Endodermal cell (in vitro differentiated cells): ENCODE data around the gene PDK2. TPM values are rescaled to one million over a fixed set of nuclear protein-coding genes. Genes with fewer than 3 reads are reported as not detected.

Experiments used
- DNase-seq: peaks from one replicate; pipeline ENCODE4 v3.0.0-alpha.2; 2017
- H3K27ac ChIP-seq: 2 replicates; pipeline ENCODE4 v1.5.1; 2013; ENCODE audit warnings: mild to moderate bottlenecking, low read depth, low read length, moderate library complexity
- H3K27me3 ChIP-seq: 2 replicates; pipeline ENCODE4 v1.6.1; 2013; ENCODE audit warnings: mild to moderate bottlenecking, low read length, moderate library complexity; ENCODE audit not compliant: insufficient read depth, control insufficient read depth, poor library complexity, severe bottlenecking
- H3K36me3 ChIP-seq: 2 replicates; pipeline ENCODE4 v1.7.0; 2013; ENCODE audit warnings: mild to moderate bottlenecking, low read length, moderate library complexity; ENCODE audit not compliant: control insufficient read depth, insufficient read depth
- H3K4me1 ChIP-seq: one replicate; pipeline ENCODE4 v1.7.0; 2013; ENCODE audit warnings: low read length; ENCODE audit not compliant: control insufficient read depth, insufficient read depth
- H3K4me3 ChIP-seq: 2 replicates; pipeline ENCODE4 v1.5.1; 2013; ENCODE audit warnings: mild to moderate bottlenecking, low read length, moderate library complexity
- H3K9ac ChIP-seq: 2 replicates; pipeline ENCODE4 v1.6.1; 2013; ENCODE audit warnings: mild to moderate bottlenecking, low read length, moderate library complexity; ENCODE audit not compliant: poor library complexity, severe bottlenecking; ENCODE audit errors: extremely low read depth
- H3K9me3 ChIP-seq: 2 replicates; pipeline ENCODE4 v1.6.1; 2013; ENCODE audit warnings: mild to moderate bottlenecking, low read length, moderate library complexity; ENCODE audit not compliant: control insufficient read depth
- H3K27ac Mint-ChIP-seq: 2 replicates; pipeline ENCODE4 v1.8.0; 2020; ENCODE audit warnings: mixed read lengths
- H3K27me3 Mint-ChIP-seq: 2 replicates; pipeline ENCODE4 v1.8.0; 2021; ENCODE audit warnings: mild to moderate bottlenecking, mixed read lengths; ENCODE audit not compliant: insufficient read depth
- H3K36me3 Mint-ChIP-seq: 2 replicates; pipeline ENCODE4 v1.8.0; 2020; ENCODE audit warnings: low read depth, mixed read lengths
- H3K4me1 Mint-ChIP-seq: 2 replicates; pipeline ENCODE4 v1.8.0; 2020; ENCODE audit warnings: mixed read lengths
- H3K4me3 Mint-ChIP-seq: 2 replicates; pipeline ENCODE4 v1.8.0; 2020; ENCODE audit warnings: mild to moderate bottlenecking, moderate library complexity, mixed read lengths
- H3K9me3 Mint-ChIP-seq: 2 replicates; pipeline ENCODE4 v1.8.0; 2020; ENCODE audit warnings: mild to moderate bottlenecking, mixed read lengths
- WGBS, 2 experiments: methylation state at CpG; one replicate each; pipeline versions ENCODE4 v1.1.5 to v1.1.7; 2013; ENCODE audit warnings: missing lambda C conversion rate in 2 of 2, mixed read lengths in 1 of 2; ENCODE audit not compliant: insufficient coverage in 1 of 2, insufficient read length in 1 of 2; 5-methylcytosine and 5-hydroxymethylcytosine counted together
- total RNA-seq, 2 donors: library from RNA; stranded (reverse); fragmentation: NEBNext Ultra II Directional in 1 of 2; extraction: Animal tissue kit (Norgen Biotek cat#: 25700) in 1 of 2; gene quantifications; 2 replicates in 1 of 2; 3 replicates in 1 of 2; pipeline ENCODE4 v1.2.1, GENCODE V29; 2021
- TF ChIP-seq, protein P1 (sequence below): fragments of 200-600 bp; sonication (generic); conservative IDR thresholded peaks from 2 replicates; pipeline ENCODE4 v1.5.0; 2021; ENCODE audit warnings: antibody characterized with exemption, mild to moderate bottlenecking

Gene PDK2
- total RNA-seq, 2 donors from 2014 or later = 23.0 to 24.2 TPM

DNA sequence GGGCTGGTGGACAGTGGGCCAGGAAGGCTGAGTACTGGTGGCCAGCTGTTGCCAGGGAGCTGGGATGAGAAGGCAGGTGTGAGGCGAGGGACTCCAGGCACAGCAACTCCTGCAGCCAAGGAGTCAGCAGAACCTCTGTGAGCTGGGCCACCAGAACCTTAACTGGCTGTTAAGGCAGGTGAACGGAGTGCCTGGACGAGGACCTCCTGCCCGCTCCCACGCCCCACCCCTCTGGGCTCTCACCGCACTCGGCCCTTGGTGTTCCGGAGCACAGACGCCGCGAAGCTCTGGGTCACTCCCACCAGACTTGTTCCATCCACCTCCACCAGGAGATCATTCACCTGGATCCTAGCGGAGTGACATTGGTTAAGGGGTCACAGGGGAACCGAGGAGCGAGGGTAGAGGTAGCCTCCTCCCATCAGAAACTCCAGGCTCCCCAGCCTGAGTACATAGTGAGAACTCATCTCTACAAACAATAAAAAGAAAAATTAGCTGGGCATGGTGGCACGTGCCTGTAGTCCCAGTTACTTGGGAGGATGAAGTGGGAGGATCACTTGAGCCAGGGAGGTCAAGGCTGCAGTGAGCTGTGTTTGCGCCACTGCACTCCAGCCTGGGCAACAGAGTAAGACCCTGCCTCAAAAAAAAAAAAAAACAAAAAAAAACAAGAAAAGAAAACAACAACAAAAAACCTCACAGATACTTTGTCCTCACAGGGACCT is 46.0 kb downstream of the PDK2 start:
- 97 to 100% methylated on average over 2 to 16 of the region's 16 CpGs for WGBS, 2 experiments
- H3K4me3 ChIP-seq = no peak overlapping the region
- no peaks in the 10 kb centered on the region for H3K27me3 Mint-ChIP-seq
- H3K27ac Mint-ChIP-seq = no peak overlapping the region
- H3K9ac ChIP-seq = no peak overlapping the region
- H3K9me3 Mint-ChIP-seq = no peaks in the 10 kb centered on the region
- TF ChIP-seq, protein P1, sequence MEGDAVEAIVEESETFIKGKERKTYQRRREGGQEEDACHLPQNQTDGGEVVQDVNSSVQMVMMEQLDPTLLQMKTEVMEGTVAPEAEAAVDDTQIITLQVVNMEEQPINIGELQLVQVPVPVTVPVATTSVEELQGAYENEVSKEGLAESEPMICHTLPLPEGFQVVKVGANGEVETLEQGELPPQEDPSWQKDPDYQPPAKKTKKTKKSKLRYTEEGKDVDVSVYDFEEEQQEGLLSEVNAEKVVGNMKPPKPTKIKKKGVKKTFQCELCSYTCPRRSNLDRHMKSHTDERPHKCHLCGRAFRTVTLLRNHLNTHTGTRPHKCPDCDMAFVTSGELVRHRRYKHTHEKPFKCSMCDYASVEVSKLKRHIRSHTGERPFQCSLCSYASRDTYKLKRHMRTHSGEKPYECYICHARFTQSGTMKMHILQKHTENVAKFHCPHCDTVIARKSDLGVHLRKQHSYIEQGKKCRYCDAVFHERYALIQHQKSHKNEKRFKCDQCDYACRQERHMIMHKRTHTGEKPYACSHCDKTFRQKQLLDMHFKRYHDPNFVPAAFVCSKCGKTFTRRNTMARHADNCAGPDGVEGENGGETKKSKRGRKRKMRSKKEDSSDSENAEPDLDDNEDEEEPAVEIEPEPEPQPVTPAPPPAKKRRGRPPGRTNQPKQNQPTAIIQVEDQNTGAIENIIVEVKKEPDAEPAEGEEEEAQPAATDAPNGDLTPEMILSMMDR = no peak
- H3K4me1 Mint-ChIP-seq = peaks cover 1% of the 10 kb centered on the region
- H3K27ac ChIP-seq = no peak overlapping the region
- peaks cover 83% of the 10 kb centered on the region for H3K36me3 Mint-ChIP-seq
- DNase-seq = no peak
- H3K36me3 ChIP-seq = peaks cover 70% of the 10 kb centered on the region
- H3K4me3 Mint-ChIP-seq = no peak overlapping the region
- H3K9me3 ChIP-seq = no peaks in the 10 kb centered on the region
- H3K4me1 ChIP-seq = peaks cover 3% of the 10 kb centered on the region
- H3K27me3 ChIP-seq = no peaks in the 10 kb centered on the region

DNA sequence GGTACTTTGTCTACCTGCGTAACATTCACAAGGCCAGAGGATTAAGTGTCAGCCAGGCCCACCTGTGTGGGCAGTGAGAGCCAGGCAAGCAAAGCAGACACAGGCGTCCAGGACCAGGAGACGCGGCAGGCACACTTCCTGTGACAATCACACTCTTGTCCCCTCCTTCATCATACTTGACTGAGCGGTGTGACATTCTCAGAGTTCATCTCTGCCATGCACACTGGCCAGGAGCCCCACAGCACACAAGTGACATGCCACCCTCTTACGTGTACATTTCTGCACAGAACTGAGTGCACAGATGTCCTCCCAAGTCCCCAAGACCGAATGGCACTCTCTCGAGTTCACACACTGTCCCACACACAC is 46.6 kb downstream of the PDK2 start:
- H3K36me3 ChIP-seq = peaks cover 68% of the 10 kb centered on the region
- H3K27ac ChIP-seq = no peak overlapping the region
- no peaks in the 10 kb centered on the region for H3K27me3 ChIP-seq
- Mint-ChIP-seq H3K9me3 (no peaks in the 10 kb centered on the region), H3K36me3 (peaks cover 78% of the 10 kb centered on the region), H3K27me3 (no peaks in the 10 kb centered on the region), H3K4me3 (no peak overlapping the region), H3K4me1 (peaks cover 1% of the 10 kb centered on the region), H3K27ac (no peak overlapping the region)
- 92 to 96% methylated on average over 7 to 8 of the region's 8 CpGs for WGBS, 2 experiments
- peaks cover 3% of the 10 kb centered on the region for H3K4me1 ChIP-seq
- H3K9ac ChIP-seq = no peak overlapping the region
- H3K9me3 ChIP-seq = no peaks in the 10 kb centered on the region
- DNase-seq = no peak
- no peak overlapping the region for H3K4me3 ChIP-seq
- TF ChIP-seq, protein P1 = no peak

DNA sequence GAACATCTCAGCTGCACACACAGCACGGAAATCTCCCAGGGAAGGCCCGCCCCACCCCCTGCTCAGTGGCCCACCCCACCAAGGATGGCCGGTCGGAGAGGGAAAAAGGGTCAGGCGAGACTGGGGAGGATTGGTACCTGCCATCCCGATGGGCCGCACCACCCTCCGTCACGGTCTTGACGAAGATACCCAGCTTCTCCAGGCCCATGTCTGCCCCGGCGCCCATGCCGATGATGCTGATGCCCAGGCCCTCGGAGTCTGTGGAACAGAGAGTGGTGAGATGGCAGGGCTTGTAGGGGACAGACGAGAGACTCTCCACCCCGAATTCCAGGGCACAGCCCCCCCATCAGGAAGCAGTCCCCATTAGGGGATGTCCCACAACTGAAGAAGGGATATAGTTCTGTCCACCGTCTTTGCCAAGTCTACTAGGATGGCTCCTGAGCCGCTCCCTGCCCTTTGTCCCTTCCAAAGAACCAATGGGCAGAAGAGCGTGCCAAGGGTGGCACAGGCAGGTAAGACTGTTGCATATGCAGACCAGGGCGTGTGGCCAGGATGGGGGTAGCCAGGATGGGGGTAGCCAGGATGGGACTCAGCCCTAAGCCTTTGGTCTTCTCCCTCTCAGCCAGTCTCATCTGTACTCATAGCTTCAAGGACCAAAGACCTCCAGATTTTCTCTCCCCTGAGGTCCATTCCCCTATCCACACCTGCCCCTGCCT is 48.5 kb downstream of the PDK2 start:
- H3K9ac ChIP-seq = no peak overlapping the region
- Mint-ChIP-seq H3K27ac (no peak overlapping the region), H3K9me3 (no peaks in the 10 kb centered on the region), H3K36me3 (peaks cover 61% of the 10 kb centered on the region), H3K4me3 (no peak overlapping the region), H3K4me1 (peaks cover 17% of the 10 kb centered on the region), H3K27me3 (peaks cover 2% of the 10 kb centered on the region)
- peaks cover 9% of the 10 kb centered on the region for H3K4me1 ChIP-seq
- no peak overlapping the region for H3K4me3 ChIP-seq
- no peak for DNase-seq
- no peaks in the 10 kb centered on the region for H3K9me3 ChIP-seq
- TF ChIP-seq, protein P1 = no peak
- 95 to 100% methylated on average over 13 to 20 of the region's 20 CpGs for WGBS, 2 experiments
- H3K27me3 ChIP-seq = no peaks in the 10 kb centered on the region
- H3K27ac ChIP-seq = no peak overlapping the region
- H3K36me3 ChIP-seq = peaks cover 51% of the 10 kb centered on the region
